Liver (tissue), 3 donors: ENCODE data around the gene TMEM223.

Source experiments
- EGR1 ChIP-seq, 2 donors: IDR thresholded peaks; 2 replicates each; pipeline ENCODE4 v1.6.1; 2016 to 2018; ENCODE audit warnings: antibody characterized with exemption in 2 of 2, low read depth in 2 of 2
- FOXA1 ChIP-seq: IDR thresholded peaks from 2 replicates; pipeline ENCODE4 v1.6.1; 2016; ENCODE audit warnings: antibody characterized with exemption
- MAX ChIP-seq: IDR thresholded peaks from 2 replicates; pipeline ENCODE4 v1.6.1; 2016; ENCODE audit warnings: antibody characterized with exemption
- RAD21 ChIP-seq, 2 donors: IDR thresholded peaks; 2 replicates each; pipeline ENCODE4 v1.6.1; 2016; ENCODE audit warnings: antibody characterized with exemption in 2 of 2, mild to moderate bottlenecking in 2 of 2
- SP1 ChIP-seq: IDR thresholded peaks from 2 replicates; pipeline ENCODE4 v1.6.1; 2018; ENCODE audit warnings: antibody characterized with exemption, mild to moderate bottlenecking
- TAF1 ChIP-seq: conservative IDR thresholded peaks from 2 replicates; pipeline ENCODE4 v1.6.1; 2016; ENCODE audit warnings: antibody characterized with exemption, mild to moderate bottlenecking
- ZBTB33 ChIP-seq: IDR thresholded peaks from 2 replicates; pipeline ENCODE4 v1.6.1; 2016; ENCODE audit warnings: antibody characterized with exemption
- TF ChIP-seq, protein P1 (sequence below): fragments of 150-350 bp; IDR thresholded peaks from 2 replicates; pipeline ENCODE4 v1.5.1; 2017; ENCODE audit warnings: improper control_type of control experiment, low read depth, low read length; ENCODE audit not compliant: missing input control
- TF ChIP-seq, protein P2 (sequence below): IDR thresholded peaks from 2 replicates; pipeline ENCODE4 v1.6.1; 2016; ENCODE audit warnings: antibody characterized with exemption
- TF ChIP-seq, protein P3 (sequence below): IDR thresholded peaks from 2 replicates; pipeline ENCODE4 v1.6.1; 2016; ENCODE audit warnings: antibody characterized with exemption, mild to moderate bottlenecking
- donor health status: healthy.
- donor health status: healthy.

DNA sequence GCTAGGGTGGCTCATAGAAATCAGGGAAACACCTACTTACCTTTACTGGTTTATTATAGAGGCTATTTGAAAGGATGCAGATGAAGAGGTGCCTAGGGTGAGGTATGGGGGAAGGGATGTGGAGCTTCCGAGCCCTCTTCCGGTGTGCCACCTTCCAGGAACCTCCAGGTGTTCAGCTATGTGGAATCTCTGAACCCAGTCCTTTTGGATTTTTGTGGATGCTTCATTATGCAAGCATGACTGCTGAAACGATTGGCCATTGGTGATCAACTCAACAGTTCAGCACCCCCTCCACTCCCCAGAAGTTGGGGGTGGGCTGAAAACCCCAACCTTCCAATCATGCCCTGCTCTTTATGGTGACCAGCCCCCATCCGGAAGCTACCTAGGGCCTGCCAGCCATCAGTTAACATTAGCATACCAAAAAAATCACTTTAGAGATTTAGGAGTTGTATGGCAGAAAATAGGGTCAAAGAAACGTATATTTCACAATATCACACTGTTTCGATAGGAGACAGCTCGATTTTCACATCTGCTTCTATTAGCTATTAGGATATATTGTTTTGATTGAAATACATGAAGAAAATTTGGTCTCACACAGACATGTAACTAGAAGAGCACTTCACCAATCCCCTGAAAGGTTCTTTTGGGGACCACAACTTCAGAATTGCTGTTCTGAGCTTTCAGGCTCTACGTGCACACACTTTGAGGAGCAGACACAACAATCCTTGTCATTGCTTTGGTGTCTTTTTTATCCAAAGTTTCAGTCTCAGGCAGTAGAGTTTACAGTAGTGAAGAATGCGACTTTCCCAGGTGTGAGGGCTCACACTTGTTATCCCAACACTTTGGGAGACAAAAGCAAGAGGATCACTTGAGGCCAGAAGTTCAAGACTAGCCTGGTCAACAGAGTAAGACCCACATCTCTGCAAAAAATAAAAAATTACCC lies 33.7 kb downstream of the TMEM223 start:
- TF ChIP-seq, protein P1, sequence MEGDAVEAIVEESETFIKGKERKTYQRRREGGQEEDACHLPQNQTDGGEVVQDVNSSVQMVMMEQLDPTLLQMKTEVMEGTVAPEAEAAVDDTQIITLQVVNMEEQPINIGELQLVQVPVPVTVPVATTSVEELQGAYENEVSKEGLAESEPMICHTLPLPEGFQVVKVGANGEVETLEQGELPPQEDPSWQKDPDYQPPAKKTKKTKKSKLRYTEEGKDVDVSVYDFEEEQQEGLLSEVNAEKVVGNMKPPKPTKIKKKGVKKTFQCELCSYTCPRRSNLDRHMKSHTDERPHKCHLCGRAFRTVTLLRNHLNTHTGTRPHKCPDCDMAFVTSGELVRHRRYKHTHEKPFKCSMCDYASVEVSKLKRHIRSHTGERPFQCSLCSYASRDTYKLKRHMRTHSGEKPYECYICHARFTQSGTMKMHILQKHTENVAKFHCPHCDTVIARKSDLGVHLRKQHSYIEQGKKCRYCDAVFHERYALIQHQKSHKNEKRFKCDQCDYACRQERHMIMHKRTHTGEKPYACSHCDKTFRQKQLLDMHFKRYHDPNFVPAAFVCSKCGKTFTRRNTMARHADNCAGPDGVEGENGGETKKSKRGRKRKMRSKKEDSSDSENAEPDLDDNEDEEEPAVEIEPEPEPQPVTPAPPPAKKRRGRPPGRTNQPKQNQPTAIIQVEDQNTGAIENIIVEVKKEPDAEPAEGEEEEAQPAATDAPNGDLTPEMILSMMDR: no peak
- TF ChIP-seq MAX (no peak), SP1 (no peak), TAF1 (no peak), RAD21 (IDR thresholded peaks at IDR 0.05) (no peak), FOXA1 (no peak), EGR1 (IDR thresholded peaks at IDR 0.05; ENCODE audit: low read depth in 2 of 2) (no peak), ZBTB33 (no peak)
- TF ChIP-seq, protein P2, sequence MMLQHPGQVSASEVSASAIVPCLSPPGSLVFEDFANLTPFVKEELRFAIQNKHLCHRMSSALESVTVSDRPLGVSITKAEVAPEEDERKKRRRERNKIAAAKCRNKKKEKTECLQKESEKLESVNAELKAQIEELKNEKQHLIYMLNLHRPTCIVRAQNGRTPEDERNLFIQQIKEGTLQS: no peak
- TF ChIP-seq, protein P3, sequence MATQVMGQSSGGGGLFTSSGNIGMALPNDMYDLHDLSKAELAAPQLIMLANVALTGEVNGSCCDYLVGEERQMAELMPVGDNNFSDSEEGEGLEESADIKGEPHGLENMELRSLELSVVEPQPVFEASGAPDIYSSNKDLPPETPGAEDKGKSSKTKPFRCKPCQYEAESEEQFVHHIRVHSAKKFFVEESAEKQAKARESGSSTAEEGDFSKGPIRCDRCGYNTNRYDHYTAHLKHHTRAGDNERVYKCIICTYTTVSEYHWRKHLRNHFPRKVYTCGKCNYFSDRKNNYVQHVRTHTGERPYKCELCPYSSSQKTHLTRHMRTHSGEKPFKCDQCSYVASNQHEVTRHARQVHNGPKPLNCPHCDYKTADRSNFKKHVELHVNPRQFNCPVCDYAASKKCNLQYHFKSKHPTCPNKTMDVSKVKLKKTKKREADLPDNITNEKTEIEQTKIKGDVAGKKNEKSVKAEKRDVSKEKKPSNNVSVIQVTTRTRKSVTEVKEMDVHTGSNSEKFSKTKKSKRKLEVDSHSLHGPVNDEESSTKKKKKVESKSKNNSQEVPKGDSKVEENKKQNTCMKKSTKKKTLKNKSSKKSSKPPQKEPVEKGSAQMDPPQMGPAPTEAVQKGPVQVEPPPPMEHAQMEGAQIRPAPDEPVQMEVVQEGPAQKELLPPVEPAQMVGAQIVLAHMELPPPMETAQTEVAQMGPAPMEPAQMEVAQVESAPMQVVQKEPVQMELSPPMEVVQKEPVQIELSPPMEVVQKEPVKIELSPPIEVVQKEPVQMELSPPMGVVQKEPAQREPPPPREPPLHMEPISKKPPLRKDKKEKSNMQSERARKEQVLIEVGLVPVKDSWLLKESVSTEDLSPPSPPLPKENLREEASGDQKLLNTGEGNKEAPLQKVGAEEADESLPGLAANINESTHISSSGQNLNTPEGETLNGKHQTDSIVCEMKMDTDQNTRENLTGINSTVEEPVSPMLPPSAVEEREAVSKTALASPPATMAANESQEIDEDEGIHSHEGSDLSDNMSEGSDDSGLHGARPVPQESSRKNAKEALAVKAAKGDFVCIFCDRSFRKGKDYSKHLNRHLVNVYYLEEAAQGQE: no peak
